SK-N-MC (cell line): ENCODE measurements around the gene SLC35B2.

Source experiments
- DNase-seq: peaks from one replicate; pipeline ENCODE4 v3.0.0-alpha.2; 2011; ENCODE audit warnings: low read depth, low spot score
- H3K27ac ChIP-seq: fragments of 200-600 bp; sonication (generic); 2 replicates; pipeline ENCODE4 v1.5.1; 2016; ENCODE audit warnings: mixed run types
- H3K36me3 ChIP-seq: fragments of 200-600 bp; sonication (generic); 2 replicates; pipeline ENCODE4 v1.6.1; 2017; ENCODE audit warnings: antibody characterized with exemption, low read length, mixed read lengths; ENCODE audit not compliant: insufficient read depth
- H3K4me3 ChIP-seq: fragments of 200-600 bp; sonication (generic); 2 replicates; pipeline ENCODE4 v1.5.1; 2016
- H3K9ac ChIP-seq: fragments of 200-600 bp; sonication (generic); 2 replicates; pipeline ENCODE4 v1.8.0; 2017; ENCODE audit warnings: mixed run types, mixed read lengths; ENCODE audit not compliant: insufficient read length
- H3K9me3 ChIP-seq: fragments of 200-600 bp; sonication (generic); 2 replicates; pipeline ENCODE4 v1.6.1; 2017; ENCODE audit warnings: low read depth, mild to moderate bottlenecking, antibody characterized with exemption, low read length, moderate library complexity, mixed read lengths
- EZH2 ChIP-seq: fragments of 200-600 bp; sonication (generic); IDR thresholded peaks from one replicate; pipeline ENCODE4 v1.6.1; 2017; ENCODE audit warnings: antibody characterized with exemption
- FOXP2 ChIP-seq: optimal IDR thresholded peaks from 2 replicates; pipeline ENCODE3; 2011; ENCODE audit warnings: mild to moderate bottlenecking, moderate library complexity; ENCODE audit not compliant: insufficient read depth; ENCODE audit errors: extremely low read length, control extremely low read depth
- POLR2AphosphoS5 ChIP-seq: IDR thresholded peaks from 2 replicates; pipeline ENCODE4 v1.6.1; 2012; ENCODE audit warnings: mild to moderate bottlenecking, low read depth, low read length, borderline replicate concordance

Gene SLC35B2, protein sequence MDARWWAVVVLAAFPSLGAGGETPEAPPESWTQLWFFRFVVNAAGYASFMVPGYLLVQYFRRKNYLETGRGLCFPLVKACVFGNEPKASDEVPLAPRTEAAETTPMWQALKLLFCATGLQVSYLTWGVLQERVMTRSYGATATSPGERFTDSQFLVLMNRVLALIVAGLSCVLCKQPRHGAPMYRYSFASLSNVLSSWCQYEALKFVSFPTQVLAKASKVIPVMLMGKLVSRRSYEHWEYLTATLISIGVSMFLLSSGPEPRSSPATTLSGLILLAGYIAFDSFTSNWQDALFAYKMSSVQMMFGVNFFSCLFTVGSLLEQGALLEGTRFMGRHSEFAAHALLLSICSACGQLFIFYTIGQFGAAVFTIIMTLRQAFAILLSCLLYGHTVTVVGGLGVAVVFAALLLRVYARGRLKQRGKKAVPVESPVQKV

DNA sequence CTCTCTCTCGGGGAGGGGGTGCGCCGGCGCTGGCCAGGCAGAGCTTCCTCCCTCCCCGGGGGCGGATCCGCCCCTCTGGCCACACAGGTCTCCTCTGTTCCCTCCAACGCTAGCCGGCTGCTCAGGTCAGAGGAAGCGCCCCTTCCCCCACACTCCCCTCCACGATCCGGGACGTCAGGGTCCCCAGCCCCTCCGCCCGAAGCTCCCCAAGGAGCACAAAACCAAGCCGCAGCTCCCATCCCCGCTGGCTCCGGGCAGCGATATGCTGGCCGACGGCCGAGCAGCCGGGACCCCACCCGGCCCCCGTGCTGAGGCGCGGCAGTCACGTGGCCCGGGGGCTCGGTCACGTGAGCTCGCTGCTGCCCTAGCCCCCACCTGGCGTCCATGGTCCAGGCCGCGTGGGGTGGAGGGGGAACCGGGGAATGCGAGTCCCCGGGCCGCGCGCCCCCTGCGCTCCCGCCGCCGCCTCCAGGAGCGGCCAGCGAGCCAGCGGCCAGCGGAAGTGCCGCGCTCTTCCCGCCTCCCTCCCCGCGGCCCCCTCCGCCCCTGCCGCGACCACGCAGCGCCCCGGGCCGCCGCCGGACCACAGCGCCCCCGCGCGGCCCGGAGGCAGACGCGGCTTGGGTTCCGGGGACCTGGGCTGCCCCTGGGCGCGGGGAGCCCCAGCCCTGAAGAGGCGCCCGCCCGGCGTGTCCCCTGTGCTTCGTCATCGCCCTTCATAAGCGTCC is at the start of gene SLC35B2:
TSS of gene SLC35B2 (minus strand) at position 504 of the 728 bp plus-strand sequence. CDS start at position 386, 118 bp downstream.
- peak within 1 kb of the TSS; percentile 76 for H3K9ac ChIP-seq
- H3K27ac ChIP-seq, result peak within 1 kb of the TSS; percentile 14
- DNase-seq, result no peak
- H3K9me3 ChIP-seq, result no peaks in the 10 kb centered on the region
- TF ChIP-seq FOXP2 (no peak), POLR2AphosphoS5 (peak; percentile 76)
- H3K36me3 ChIP-seq, result peaks cover 31% of the 10 kb centered on the region
- H3K4me3 ChIP-seq, result peak within 1 kb of the TSS; percentile 92

DNA sequence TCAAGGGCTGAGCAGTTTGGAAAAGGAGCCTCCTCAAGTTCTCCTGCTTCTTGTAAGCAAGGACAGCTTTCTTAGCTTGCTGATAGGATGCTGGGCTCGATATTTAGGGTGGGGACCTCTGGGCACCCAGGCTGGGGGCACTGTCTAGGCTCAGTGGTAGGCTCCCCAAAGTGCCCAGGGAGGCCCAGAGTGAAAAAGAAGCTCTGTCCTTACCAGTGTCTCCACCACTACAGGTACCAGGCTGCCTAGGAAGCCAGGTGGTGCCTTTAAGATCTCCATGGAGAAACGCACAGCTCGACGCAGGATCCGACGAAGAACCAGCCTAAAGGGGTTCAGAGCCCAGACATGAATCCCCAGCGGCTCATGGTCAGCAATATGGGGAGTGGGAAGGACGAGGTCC is 49.4 kb upstream of the SLC35B2 start:
- no peak overlapping the region for H3K4me3 ChIP-seq
- H3K27ac ChIP-seq, result no peak overlapping the region
- peaks cover 65% of the 10 kb centered on the region for H3K36me3 ChIP-seq
- no peak overlapping the region for H3K9ac ChIP-seq
- TF ChIP-seq FOXP2, result no peak
- H3K9me3 ChIP-seq, result no peaks in the 10 kb centered on the region
- no peak for DNase-seq

DNA sequence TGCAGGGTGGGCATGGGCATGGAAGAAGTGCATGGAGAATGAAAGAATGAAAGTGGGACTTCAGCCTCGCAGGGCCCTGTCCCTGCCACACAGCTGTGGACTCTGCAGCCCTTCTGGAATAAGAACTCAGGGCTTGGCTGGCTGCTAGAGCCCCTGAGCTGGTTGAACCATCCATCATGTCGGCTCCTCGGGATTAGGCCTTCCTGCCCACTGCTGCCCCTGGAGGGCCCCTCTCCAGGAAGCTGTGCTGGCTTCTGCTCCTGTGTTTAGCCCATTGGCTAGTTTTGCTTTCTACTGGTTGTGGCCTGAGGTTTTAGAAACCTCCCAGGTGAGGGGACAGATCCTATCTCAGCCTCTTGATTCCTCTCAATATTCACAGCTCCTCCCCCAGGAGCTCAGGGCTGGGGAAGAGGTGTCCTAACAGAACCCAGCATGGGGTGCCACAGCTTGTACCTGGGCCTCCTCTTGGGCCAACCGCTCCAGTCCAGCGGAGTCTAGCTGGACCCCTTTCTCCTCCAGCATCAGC is 47.9 kb upstream of the SLC35B2 start:
- H3K27ac ChIP-seq, result no peak overlapping the region
- no peak overlapping the region for H3K4me3 ChIP-seq
- no peaks in the 10 kb centered on the region for H3K9me3 ChIP-seq
- peaks cover 59% of the 10 kb centered on the region for H3K36me3 ChIP-seq
- no peak for TF ChIP-seq POLR2AphosphoS5
- no peak for TF ChIP-seq FOXP2
- no peak for TF ChIP-seq EZH2
- H3K9ac ChIP-seq, result no peak overlapping the region
- DNase-seq, result no peak

DNA sequence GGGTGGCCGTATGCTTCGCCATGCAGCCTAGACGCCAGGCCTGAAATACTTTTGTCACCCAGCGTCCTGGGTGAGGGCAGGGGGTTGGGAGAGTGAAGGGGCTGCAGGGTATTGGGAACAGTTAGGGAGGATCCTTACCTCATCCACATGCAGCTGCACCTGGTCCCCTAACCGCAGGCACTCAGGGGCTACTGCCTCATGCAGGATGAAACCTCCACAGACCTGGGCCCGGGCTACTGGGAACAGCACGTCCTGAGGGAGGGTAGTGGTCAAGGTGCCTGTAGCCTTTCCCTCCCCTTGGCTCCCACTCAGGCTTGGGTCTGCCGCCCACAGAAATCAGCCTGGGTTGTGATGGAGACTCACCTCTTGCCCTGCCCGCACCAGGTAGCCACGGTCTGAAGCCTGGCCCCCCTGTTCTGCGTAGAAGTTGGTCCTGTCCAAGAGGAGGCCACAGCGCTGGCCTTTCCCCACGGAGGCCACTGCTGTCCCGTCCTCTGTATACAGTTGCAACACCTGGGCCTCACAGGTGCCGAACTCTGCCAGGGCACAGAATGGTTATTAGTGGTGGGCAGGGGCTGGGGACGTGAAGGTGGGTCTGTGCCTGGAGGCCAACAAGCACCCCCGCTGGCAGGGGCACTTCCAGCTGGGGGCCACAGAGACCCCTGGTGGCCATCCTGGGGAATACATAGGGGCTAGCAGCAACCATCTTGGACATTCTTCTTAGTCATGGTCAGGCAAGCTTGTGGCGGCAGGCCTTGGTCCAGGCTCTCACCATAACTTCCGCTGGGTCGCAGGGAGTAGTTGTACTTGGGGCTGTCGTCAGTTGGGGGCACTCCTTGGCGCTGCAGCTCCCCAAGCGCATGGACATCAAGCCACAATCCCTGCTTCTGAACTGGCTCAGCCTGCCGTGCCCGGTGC is 47.2 kb upstream of the SLC35B2 start:
- no peak overlapping the region for H3K9ac ChIP-seq
- H3K9me3 ChIP-seq, result no peaks in the 10 kb centered on the region
- TF ChIP-seq EZH2 (no peak), FOXP2 (no peak), POLR2AphosphoS5 (no peak)
- H3K36me3 ChIP-seq, result peaks cover 54% of the 10 kb centered on the region
- H3K4me3 ChIP-seq, result no peak overlapping the region
- no peak for DNase-seq
- H3K27ac ChIP-seq, result no peak overlapping the region

DNA sequence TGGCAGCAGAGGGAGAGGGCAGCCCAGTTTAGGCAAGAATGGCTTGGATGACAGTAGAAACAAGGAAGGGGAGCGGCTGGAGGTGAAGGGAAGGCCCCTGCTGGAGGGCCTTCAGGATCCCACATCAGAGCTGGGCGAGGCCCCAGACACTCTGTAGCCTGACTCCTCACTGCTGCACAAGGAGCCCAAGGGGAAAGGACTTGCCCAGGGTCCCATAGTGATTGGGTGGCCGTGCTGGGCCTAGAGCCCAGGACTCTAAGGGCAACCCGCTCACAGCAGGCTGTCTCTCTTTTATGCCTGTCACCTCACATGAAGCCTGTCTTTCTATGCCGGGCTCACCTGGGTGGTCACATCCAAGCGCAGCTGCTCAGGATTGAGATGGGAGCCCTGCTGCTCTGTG is 46.5 kb upstream of the SLC35B2 start:
- DNase-seq, result no peak
- Histone ChIP-seq H3K9ac (no peak overlapping the region), H3K9me3 (no peaks in the 10 kb centered on the region), H3K4me3 (no peak overlapping the region), H3K27ac (no peak overlapping the region), H3K36me3 (peaks cover 47% of the 10 kb centered on the region; the same call in 1 of the 2 replicates)
- TF ChIP-seq FOXP2, result no peak
- no peak for TF ChIP-seq POLR2AphosphoS5
- TF ChIP-seq EZH2, result no peak

DNA sequence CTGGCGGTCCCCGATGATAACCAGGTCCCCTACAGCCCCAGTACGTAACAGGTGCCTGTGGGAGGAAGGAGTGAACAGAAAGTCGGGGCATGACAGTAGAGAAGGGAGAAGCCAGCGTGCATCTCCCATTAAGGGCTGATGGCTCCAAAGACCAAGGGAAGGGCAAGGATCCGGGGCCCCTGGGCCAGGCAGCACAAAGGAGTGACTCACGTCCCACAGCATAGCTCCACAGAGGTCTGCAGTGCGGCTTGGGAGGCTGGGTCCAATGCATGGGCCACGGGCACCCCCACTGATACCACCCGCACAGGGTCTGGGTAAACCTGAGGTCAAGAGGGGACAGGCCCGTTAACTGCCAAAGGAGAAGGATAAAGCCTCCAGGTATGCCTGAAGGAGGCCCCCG is 45.5 kb upstream of the SLC35B2 start:
- Histone ChIP-seq H3K27ac (no peak overlapping the region), H3K36me3 (peaks cover 47% of the 10 kb centered on the region; the same call in 1 of the 2 replicates), H3K9me3 (no peaks in the 10 kb centered on the region), H3K4me3 (no peak overlapping the region), H3K9ac (no peak overlapping the region)
- DNase-seq, result no peak
- TF ChIP-seq FOXP2 (no peak), POLR2AphosphoS5 (no peak), EZH2 (no peak)

DNA sequence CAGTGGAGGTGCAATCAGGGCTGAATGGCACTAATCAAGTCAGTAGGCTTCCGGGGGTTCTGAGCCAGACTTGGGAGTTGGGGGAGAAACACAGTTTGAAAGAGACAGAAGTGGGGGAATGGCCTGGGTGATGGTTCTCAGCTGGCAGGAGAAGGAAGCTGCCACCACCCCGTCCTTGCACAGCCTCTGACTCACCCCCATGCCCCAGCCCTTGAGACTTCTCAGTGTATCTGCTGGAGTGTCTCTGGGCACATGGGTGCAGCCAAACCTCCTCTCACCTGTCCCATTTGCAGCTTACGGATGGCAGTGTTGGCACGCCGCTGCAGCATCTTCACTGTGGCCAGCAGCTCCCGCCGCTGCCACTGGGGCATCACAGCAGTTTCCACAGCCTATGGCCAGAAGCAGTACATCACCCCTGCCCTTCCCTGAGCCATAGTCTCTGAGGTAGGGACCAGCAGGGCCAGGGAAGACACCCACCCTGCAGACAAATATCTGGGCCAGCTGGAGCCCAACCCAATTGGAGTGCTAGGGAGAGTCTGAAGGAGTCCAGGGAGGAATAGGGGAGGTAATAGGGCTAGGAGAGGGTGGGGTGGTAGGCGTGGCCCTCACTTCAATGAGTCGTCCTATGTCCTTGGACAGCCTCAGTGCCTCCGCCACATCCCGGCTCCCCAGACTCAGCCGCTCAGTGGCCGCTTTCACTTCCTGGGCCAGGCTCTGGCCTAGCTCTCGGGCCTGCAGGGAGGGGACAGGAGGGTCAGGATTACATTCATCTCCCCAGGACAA is 44.6 kb upstream of the SLC35B2 start:
- no peak for DNase-seq
- Histone ChIP-seq H3K9me3 (no peaks in the 10 kb centered on the region), H3K27ac (no peak overlapping the region), H3K36me3 (peaks cover 44% of the 10 kb centered on the region; the same call in 1 of the 2 replicates), H3K9ac (no peak overlapping the region), H3K4me3 (no peak overlapping the region)
- TF ChIP-seq FOXP2 (no peak), POLR2AphosphoS5 (no peak), EZH2 (no peak)
